HEK293 (cell line): ENCODE data around the gene DCTN2.
A peak's percentile ranks its signal among the peaks of the same experiment; 100 is the strongest.

ENCODE experiments used
- FEZF1 ChIP-seq: fragments of 450-650 bp; formaldehyde crosslinking; IDR thresholded peaks from 2 replicates; pipeline ENCODE4 v1.5.1; 2016; ENCODE audit warnings: missing biosample characterization, missing genetic modification characterization
- GFI1B ChIP-seq: fragments of 450-650 bp; formaldehyde crosslinking; IDR thresholded peaks from 2 replicates; pipeline ENCODE4 v1.5.1; 2016; ENCODE audit warnings: missing biosample characterization, missing genetic modification characterization
- KLF8 ChIP-seq: fragments of 450-650 bp; formaldehyde crosslinking; IDR thresholded peaks from 2 replicates; pipeline ENCODE4 v1.5.1; 2016; ENCODE audit warnings: missing biosample characterization, missing genetic modification characterization
- KLF9 ChIP-seq: fragments of 450-650 bp; formaldehyde crosslinking; IDR thresholded peaks from 2 replicates; pipeline ENCODE4 v1.5.1; 2016; ENCODE audit warnings: missing biosample characterization, missing genetic modification characterization, low read depth
- SP3 ChIP-seq: fragments of 450-650 bp; formaldehyde crosslinking; IDR thresholded peaks from 2 replicates; pipeline ENCODE4 v1.5.1; 2016; ENCODE audit warnings: missing biosample characterization, missing genetic modification characterization
- YY2 ChIP-seq: fragments of 450-650 bp; formaldehyde crosslinking; IDR thresholded peaks from 2 replicates; pipeline ENCODE4 v1.5.1; 2016; ENCODE audit warnings: missing biosample characterization, missing genetic modification characterization
- ZBTB7A ChIP-seq: fragments of 450-650 bp; formaldehyde crosslinking; IDR thresholded peaks from 2 replicates; pipeline ENCODE4 v1.5.1; 2016; ENCODE audit warnings: low read depth, missing biosample characterization, missing genetic modification characterization
- ZIC2 ChIP-seq: fragments of 450-650 bp; formaldehyde crosslinking; IDR thresholded peaks from 2 replicates; pipeline ENCODE4 v1.5.1; 2016; ENCODE audit warnings: missing biosample characterization, missing genetic modification characterization
- ZNF140 ChIP-seq: fragments of 450-650 bp; formaldehyde crosslinking; IDR thresholded peaks from 2 replicates; pipeline ENCODE4 v1.5.1; 2016; ENCODE audit warnings: missing biosample characterization, missing genetic modification characterization
- ZNF274 ChIP-seq, 2 experiments: fragments of 200-500 bp in 1 of 2; fragments of 450-650 bp in 1 of 2; sonication (Bioruptor generic) in 1 of 2; formaldehyde crosslinking in 1 of 2; IDR thresholded peaks; 2 replicates each; pipeline versions ENCODE4 v1.5.1 to v1.6.1; 2014 to 2016; ENCODE audit warnings: borderline replicate concordance in 1 of 2, inconsistent platforms in 1 of 2, low read length in 1 of 2, missing biosample characterization in 1 of 2, missing genetic modification characterization in 1 of 2
- ZNF473 ChIP-seq: fragments of 450-650 bp; formaldehyde crosslinking; IDR thresholded peaks from 2 replicates; pipeline ENCODE4 v1.5.1; 2017; ENCODE audit warnings: missing biosample characterization, missing genetic modification characterization
- ZNF610 ChIP-seq: fragments of 450-650 bp; formaldehyde crosslinking; IDR thresholded peaks from 2 replicates; pipeline ENCODE4 v1.5.1; 2016; ENCODE audit warnings: missing biosample characterization, missing genetic modification characterization, borderline replicate concordance
- ZNF658 ChIP-seq: fragments of 450-650 bp; formaldehyde crosslinking; IDR thresholded peaks from 2 replicates; pipeline ENCODE4; 2016; ENCODE audit warnings: missing biosample characterization, missing genetic modification characterization
- ZNF837 ChIP-seq: fragments of 450-650 bp; formaldehyde crosslinking; IDR thresholded peaks from 2 replicates; pipeline ENCODE4 v1.5.1; 2016; ENCODE audit warnings: missing biosample characterization, missing genetic modification characterization
- TF ChIP-seq, protein P1 (sequence below): fragments of 450-650 bp; formaldehyde crosslinking; IDR thresholded peaks from 2 replicates; pipeline ENCODE4 v1.5.1; 2017; ENCODE audit warnings: missing biosample characterization, missing genetic modification characterization
- TF ChIP-seq, protein P2 (sequence below): fragments of 450-650 bp; formaldehyde crosslinking; IDR thresholded peaks from 2 replicates; pipeline ENCODE4 v1.5.1; 2016; ENCODE audit warnings: missing biosample characterization, missing genetic modification characterization
- TF ChIP-seq, protein P3 (sequence below): fragments of 450-650 bp; formaldehyde crosslinking; IDR thresholded peaks from 2 replicates; pipeline ENCODE4 v1.5.1; 2017; ENCODE audit warnings: missing biosample characterization, missing genetic modification characterization
- TF ChIP-seq, protein P4 (sequence below): fragments of 450-650 bp; IDR thresholded peaks from 2 replicates; pipeline ENCODE4 v1.5.1; 2018; ENCODE audit warnings: missing biosample characterization, mild to moderate bottlenecking, missing genetic modification characterization
- TF ChIP-seq, protein P5 (sequence below): fragments of 450-650 bp; formaldehyde crosslinking; IDR thresholded peaks from 2 replicates; pipeline ENCODE4 v1.5.1; 2016; ENCODE audit warnings: missing biosample characterization, missing genetic modification characterization
- TF ChIP-seq, protein P6 (sequence below): fragments of 450-650 bp; formaldehyde crosslinking; conservative IDR thresholded peaks from 2 replicates; pipeline ENCODE4 v1.5.1; 2016; ENCODE audit warnings: low read depth, missing biosample characterization, missing genetic modification characterization

Gene DCTN2

DNA sequence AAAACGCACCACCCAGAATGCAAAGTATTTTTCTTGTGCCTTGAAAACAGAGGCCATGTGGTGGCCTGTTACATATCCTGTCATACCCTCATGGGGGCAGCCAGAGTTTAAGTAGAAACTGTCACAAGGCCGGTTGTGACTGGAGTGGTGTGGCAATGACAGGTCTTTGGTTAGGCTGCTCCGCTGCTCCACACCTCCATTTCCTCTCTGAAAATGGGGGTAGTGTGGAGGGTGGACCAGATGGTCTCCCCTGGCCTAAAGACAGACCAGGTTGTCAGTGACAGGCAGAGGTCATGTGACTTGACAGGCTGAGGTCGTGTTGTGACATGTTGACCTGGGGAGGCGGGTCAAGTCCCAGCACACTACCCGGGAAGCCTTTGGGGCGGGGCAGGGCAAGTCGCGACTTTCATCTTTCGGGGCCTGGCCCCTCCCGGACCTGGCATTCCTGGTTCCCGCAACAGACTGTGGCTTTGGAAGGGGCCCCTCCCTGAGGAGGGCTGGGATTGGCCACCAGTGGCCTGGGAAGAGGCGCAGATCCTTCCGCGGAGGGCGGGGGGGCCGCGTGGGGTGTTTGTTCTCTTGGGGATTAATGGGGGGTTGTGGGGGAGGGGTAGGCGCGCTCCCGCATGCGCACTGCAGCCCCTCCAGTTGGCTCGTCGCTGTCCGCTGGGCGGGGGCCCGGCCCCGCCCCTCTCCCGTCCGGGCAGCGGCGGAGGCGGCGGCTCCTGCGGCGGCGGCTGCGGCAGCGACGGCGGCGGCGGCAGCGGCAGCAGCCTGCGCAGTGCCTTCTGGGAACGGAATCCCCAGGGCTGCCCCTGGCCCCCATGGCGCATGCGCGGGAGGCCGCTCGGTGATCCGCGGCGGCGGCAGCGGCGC is 24.7 kb downstream of the DCTN2 start, which contains the start of gene MBD6 (continued):
- TF ChIP-seq, protein P1, sequence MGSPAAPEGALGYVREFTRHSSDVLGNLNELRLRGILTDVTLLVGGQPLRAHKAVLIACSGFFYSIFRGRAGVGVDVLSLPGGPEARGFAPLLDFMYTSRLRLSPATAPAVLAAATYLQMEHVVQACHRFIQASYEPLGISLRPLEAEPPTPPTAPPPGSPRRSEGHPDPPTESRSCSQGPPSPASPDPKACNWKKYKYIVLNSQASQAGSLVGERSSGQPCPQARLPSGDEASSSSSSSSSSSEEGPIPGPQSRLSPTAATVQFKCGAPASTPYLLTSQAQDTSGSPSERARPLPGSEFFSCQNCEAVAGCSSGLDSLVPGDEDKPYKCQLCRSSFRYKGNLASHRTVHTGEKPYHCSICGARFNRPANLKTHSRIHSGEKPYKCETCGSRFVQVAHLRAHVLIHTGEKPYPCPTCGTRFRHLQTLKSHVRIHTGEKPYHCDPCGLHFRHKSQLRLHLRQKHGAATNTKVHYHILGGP (tag by site-specific recombination): no peak
- TF ChIP-seq, protein P2, sequence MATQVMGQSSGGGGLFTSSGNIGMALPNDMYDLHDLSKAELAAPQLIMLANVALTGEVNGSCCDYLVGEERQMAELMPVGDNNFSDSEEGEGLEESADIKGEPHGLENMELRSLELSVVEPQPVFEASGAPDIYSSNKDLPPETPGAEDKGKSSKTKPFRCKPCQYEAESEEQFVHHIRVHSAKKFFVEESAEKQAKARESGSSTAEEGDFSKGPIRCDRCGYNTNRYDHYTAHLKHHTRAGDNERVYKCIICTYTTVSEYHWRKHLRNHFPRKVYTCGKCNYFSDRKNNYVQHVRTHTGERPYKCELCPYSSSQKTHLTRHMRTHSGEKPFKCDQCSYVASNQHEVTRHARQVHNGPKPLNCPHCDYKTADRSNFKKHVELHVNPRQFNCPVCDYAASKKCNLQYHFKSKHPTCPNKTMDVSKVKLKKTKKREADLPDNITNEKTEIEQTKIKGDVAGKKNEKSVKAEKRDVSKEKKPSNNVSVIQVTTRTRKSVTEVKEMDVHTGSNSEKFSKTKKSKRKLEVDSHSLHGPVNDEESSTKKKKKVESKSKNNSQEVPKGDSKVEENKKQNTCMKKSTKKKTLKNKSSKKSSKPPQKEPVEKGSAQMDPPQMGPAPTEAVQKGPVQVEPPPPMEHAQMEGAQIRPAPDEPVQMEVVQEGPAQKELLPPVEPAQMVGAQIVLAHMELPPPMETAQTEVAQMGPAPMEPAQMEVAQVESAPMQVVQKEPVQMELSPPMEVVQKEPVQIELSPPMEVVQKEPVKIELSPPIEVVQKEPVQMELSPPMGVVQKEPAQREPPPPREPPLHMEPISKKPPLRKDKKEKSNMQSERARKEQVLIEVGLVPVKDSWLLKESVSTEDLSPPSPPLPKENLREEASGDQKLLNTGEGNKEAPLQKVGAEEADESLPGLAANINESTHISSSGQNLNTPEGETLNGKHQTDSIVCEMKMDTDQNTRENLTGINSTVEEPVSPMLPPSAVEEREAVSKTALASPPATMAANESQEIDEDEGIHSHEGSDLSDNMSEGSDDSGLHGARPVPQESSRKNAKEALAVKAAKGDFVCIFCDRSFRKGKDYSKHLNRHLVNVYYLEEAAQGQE: no peak
- no peak for TF ChIP-seq ZNF837 (tag by site-specific recombination)
- TF ChIP-seq, protein P3, sequence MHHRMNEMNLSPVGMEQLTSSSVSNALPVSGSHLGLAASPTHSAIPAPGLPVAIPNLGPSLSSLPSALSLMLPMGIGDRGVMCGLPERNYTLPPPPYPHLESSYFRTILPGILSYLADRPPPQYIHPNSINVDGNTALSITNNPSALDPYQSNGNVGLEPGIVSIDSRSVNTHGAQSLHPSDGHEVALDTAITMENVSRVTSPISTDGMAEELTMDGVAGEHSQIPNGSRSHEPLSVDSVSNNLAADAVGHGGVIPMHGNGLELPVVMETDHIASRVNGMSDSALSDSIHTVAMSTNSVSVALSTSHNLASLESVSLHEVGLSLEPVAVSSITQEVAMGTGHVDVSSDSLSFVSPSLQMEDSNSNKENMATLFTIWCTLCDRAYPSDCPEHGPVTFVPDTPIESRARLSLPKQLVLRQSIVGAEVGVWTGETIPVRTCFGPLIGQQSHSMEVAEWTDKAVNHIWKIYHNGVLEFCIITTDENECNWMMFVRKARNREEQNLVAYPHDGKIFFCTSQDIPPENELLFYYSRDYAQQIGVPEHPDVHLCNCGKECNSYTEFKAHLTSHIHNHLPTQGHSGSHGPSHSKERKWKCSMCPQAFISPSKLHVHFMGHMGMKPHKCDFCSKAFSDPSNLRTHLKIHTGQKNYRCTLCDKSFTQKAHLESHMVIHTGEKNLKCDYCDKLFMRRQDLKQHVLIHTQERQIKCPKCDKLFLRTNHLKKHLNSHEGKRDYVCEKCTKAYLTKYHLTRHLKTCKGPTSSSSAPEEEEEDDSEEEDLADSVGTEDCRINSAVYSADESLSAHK (tag by site-specific recombination): peak; percentile 92
- TF ChIP-seq, protein P4, sequence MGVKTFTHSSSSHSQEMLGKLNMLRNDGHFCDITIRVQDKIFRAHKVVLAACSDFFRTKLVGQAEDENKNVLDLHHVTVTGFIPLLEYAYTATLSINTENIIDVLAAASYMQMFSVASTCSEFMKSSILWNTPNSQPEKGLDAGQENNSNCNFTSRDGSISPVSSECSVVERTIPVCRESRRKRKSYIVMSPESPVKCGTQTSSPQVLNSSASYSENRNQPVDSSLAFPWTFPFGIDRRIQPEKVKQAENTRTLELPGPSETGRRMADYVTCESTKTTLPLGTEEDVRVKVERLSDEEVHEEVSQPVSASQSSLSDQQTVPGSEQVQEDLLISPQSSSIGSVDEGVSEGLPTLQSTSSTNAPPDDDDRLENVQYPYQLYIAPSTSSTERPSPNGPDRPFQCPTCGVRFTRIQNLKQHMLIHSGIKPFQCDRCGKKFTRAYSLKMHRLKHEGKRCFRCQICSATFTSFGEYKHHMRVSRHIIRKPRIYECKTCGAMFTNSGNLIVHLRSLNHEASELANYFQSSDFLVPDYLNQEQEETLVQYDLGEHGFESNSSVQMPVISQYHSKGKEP: peak; percentile 5; the same call in 1 of the 2 replicates
- TF ChIP-seq YY2 (tag by site-specific recombination): peak; percentile 70; the same call in 1 of the 2 replicates
- no peak for TF ChIP-seq ZNF473 (tag by site-specific recombination)
- TF ChIP-seq ZBTB7A (tag by site-specific recombination): peak; percentile 92
- TF ChIP-seq KLF9: peak; percentile 74
- TF ChIP-seq KLF8: peak; percentile 94
- no peak for TF ChIP-seq GFI1B (tag by site-specific recombination)
- TF ChIP-seq ZNF140 (tag by site-specific recombination): no peak
- TF ChIP-seq, protein P5, sequence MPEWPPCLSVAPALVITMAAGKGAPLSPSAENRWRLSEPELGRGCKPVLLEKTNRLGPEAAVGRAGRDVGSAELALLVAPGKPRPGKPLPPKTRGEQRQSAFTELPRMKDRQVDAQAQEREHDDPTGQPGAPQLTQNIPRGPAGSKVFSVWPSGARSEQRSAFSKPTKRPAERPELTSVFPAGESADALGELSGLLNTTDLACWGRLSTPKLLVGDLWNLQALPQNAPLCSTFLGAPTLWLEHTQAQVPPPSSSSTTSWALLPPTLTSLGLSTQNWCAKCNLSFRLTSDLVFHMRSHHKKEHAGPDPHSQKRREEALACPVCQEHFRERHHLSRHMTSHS (tag by site-specific recombination): no peak
- peak; percentile 72 for TF ChIP-seq FEZF1 (tag by site-specific recombination)
- TF ChIP-seq ZIC2: peak; percentile 60
- TF ChIP-seq, protein P6, sequence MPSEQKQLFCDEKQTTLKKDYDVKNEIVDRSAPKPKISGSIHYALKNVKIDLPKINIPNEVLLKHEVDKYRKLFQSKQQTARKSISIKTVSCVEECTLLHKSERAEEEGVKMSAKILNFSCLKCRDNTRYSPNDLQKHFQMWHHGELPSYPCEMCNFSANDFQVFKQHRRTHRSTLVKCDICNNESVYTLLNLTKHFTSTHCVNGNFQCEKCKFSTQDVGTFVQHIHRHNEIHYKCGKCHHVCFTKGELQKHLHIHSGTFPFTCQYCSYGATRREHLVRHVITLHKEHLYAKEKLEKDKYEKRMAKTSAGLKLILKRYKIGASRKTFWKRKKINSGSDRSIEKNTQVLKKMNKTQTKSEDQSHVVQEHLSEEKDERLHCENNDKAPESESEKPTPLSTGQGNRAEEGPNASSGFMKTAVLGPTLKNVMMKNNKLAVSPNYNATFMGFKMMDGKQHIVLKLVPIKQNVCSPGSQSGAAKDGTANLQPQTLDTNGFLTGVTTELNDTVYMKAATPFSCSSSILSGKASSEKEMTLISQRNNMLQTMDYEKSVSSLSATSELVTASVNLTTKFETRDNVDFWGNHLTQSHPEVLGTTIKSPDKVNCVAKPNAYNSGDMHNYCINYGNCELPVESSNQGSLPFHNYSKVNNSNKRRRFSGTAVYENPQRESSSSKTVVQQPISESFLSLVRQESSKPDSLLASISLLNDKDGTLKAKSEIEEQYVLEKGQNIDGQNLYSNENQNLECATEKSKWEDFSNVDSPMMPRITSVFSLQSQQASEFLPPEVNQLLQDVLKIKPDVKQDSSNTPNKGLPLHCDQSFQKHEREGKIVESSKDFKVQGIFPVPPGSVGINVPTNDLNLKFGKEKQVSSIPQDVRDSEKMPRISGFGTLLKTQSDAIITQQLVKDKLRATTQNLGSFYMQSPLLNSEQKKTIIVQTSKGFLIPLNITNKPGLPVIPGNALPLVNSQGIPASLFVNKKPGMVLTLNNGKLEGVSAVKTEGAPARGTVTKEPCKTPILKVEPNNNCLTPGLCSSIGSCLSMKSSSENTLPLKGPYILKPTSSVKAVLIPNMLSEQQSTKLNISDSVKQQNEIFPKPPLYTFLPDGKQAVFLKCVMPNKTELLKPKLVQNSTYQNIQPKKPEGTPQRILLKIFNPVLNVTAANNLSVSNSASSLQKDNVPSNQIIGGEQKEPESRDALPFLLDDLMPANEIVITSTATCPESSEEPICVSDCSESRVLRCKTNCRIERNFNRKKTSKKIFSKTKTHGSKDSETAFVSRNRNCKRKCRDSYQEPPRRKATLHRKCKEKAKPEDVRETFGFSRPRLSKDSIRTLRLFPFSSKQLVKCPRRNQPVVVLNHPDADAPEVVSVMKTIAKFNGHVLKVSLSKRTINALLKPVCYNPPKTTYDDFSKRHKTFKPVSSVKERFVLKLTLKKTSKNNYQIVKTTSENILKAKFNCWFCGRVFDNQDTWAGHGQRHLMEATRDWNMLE (tag by site-specific recombination): no peak
- peak; percentile 90 for TF ChIP-seq SP3 (tag by site-specific recombination)
- TF ChIP-seq ZNF274 (IDR thresholded peaks at IDR 0.05; ENCODE audit: low read length): no peak
- no peak for TF ChIP-seq ZNF274 (tag by site-specific recombination; IDR thresholded peaks at IDR 0.05; ENCODE audit: borderline replicate concordance)
- TF ChIP-seq ZNF610 (tag by site-specific recombination): no peak
- no peak for TF ChIP-seq ZNF658
